ENCODE measurements around the gene FXYD7.

DNA sequence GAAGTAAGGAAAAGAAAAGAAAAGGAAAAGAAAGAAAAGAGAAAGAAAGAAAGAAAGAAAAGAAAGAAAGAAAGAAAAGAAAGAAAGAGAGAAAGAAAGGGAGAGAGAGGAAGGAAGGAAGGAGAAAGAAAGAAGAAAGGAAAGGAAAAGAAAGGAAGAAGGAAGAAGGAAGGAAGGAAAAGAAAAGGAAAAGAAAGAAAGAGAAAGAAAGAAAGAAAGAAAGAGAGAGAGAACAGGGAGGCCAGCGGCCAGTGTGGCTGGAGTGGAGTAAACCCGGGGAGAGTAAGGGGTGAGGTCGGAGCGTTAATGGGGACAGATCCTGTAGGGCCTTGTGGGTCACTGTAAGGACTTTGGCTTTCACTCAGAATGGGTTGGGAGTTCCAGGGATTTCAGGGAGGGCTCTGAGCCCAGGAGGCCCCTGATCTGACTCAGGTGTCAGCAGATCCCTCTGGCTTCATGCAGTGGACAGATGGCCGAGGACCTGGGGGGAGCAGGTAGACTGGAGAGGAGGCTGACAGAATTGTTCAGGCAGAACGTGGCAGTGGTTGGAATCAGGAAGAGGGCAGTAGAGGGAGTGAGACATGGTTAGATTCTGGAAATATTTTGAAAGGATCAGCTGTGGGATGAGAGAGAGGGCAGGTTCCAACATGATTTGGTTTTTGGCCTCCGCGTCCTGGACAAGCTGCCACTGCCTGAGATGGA lies 47.2 kb upstream of the FXYD7 start:
- TF ChIP-seq POLR2A (IDR thresholded peaks at IDR 0.05): no peak
- TF ChIP-seq, protein P1, sequence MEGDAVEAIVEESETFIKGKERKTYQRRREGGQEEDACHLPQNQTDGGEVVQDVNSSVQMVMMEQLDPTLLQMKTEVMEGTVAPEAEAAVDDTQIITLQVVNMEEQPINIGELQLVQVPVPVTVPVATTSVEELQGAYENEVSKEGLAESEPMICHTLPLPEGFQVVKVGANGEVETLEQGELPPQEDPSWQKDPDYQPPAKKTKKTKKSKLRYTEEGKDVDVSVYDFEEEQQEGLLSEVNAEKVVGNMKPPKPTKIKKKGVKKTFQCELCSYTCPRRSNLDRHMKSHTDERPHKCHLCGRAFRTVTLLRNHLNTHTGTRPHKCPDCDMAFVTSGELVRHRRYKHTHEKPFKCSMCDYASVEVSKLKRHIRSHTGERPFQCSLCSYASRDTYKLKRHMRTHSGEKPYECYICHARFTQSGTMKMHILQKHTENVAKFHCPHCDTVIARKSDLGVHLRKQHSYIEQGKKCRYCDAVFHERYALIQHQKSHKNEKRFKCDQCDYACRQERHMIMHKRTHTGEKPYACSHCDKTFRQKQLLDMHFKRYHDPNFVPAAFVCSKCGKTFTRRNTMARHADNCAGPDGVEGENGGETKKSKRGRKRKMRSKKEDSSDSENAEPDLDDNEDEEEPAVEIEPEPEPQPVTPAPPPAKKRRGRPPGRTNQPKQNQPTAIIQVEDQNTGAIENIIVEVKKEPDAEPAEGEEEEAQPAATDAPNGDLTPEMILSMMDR (IDR thresholded peaks at IDR 0.05): no peak
